Loucy (cell line): Measurements from ENCODE around the gene KLHL3.

Experiments
- EZH2phosphoT487 ChIP-seq: fragments of 200-600 bp; IDR thresholded peaks from 2 replicates; pipeline ENCODE4 v1.6.1; 2018; ENCODE audit warnings: antibody characterized with exemption, mild to moderate bottlenecking, moderate library complexity, borderline replicate concordance
- TF ChIP-seq, protein P1 (sequence below): fragments of 200-600 bp; sonication (generic); conservative IDR thresholded peaks from 2 replicates; pipeline ENCODE4 v1.5.1; 2014; ENCODE audit warnings: mild to moderate bottlenecking, antibody characterized with exemption, low read length

DNA sequence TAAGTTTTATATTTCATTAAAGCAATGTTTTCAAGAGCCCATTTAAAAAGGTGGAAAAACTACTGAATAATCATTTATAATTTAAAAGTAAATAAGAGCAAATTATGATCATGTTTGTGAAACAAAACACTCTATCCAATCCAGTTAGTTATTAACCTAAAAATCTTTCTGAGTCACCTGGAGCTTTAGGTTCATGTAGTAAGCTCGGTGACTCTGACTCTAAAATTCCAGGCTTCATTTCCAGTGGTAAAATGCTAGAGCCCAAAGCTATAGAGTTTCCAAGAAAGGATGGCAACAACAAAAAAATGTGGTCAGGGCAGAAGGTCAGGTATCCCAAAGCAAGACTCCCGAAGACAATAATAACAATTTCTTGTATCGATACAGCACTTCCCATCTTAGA lies 160.7 kb downstream of the KLHL3 start:
- TF ChIP-seq, protein P1, sequence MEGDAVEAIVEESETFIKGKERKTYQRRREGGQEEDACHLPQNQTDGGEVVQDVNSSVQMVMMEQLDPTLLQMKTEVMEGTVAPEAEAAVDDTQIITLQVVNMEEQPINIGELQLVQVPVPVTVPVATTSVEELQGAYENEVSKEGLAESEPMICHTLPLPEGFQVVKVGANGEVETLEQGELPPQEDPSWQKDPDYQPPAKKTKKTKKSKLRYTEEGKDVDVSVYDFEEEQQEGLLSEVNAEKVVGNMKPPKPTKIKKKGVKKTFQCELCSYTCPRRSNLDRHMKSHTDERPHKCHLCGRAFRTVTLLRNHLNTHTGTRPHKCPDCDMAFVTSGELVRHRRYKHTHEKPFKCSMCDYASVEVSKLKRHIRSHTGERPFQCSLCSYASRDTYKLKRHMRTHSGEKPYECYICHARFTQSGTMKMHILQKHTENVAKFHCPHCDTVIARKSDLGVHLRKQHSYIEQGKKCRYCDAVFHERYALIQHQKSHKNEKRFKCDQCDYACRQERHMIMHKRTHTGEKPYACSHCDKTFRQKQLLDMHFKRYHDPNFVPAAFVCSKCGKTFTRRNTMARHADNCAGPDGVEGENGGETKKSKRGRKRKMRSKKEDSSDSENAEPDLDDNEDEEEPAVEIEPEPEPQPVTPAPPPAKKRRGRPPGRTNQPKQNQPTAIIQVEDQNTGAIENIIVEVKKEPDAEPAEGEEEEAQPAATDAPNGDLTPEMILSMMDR = no peak
- TF ChIP-seq EZH2phosphoT487 = no peak
